AG04449 (cell line): ENCODE data around the gene PAIP1.
"Not testable (repeated sequence)": the region's sequence is repeated elsewhere in the genome, so short reads cannot be mapped to it uniquely, and the experiment has no call there.

Experiments used
- CTCF ChIA-PET: fragments of 350-600 bp; formaldehyde crosslinking; extraction: SDS; loops from one replicate; lab custom pipeline; 2021; ENCODE audit warnings: antibody characterized with exemption; lab: Yijun Ruan, JAX
- POLR2A ChIA-PET: fragments of 400-600, 350-600 bp; formaldehyde crosslinking; extraction: SDS; loops from one replicate; lab custom pipeline; 2020; ENCODE audit warnings: antibody characterized with exemption, inconsistent platforms; lab: Yijun Ruan, JAX
- DNase-seq: peaks from one replicate; pipeline ENCODE4 v3.0.0-alpha.2; 2010; ENCODE audit warnings: low read depth, low spot score
- H3K4me3 ChIP-seq: 2 replicates; pipeline ENCODE4 v1.5.1; 2011; ENCODE audit warnings: low read depth, mild to moderate bottlenecking, control low read depth, low read length
- CTCF ChIP-seq: IDR thresholded peaks from one replicate; pipeline ENCODE4 v1.5.1; 2011; ENCODE audit warnings: mild to moderate bottlenecking, moderate library complexity, low read length, control low read depth, inconsistent platforms; ENCODE audit not compliant: insufficient read depth; ENCODE audit errors: missing control alignments

Gene PAIP1

GRCh38 chr5:43514816-43515677, 41.8 kb downstream of the PAIP1 start, which contains the start of gene C5orf34:
TSS of gene C5orf34 (minus strand) at chr5:43515148. CDS start at chr5:43509339, 5,809 bp downstream.
- peak within 1 kb of the TSS; percentile 80 for H3K4me3 ChIP-seq
- no peak for TF ChIP-seq CTCF
- ChIA-PET CTCF (interaction anchor here (1.6 kb wide), 1 partner anchor 31 kb away, joined by 5 read pairs; the partner anchor contains the start of gene TMEM267), POLR2A (interaction anchor here (0.8 to 1.9 kb wide), 3 partner anchors 11 to 89 kb away, joined by 4 to 15 read pairs (median 5); partner anchors contain the start of gene TMEM267)
- peak; percentile 70 for DNase-seq

DNA sequence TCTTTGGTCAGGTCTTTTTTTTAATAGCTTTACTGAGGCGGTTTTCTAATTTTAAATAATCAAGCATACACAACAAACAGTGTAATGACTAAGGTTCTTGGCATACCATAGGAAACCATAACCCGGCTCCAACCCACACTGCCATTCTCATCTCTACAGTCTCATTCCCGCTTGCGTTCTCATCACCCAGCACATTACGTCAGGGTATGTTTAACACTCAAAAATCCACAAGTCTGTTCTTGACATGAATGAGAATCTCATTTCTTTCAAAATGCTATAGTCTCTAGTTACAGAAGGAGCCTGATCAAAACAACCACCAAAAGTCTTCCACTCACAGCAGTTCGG, 42.4 kb downstream of the PAIP1 start:
- ChIA-PET POLR2A (interaction anchor here (0.8 to 1.9 kb wide), 3 partner anchors 11 to 88 kb away, joined by 4 to 15 read pairs (median 5); partner anchors contain the start of gene TMEM267), CTCF (interaction anchor here (1.6 kb wide), 1 partner anchor 30 kb away, joined by 5 read pairs; the partner anchor contains the start of gene TMEM267)
- TF ChIP-seq CTCF = no peak
- peak; percentile 47 for DNase-seq
- peak overlapping the region; percentile 80 for H3K4me3 ChIP-seq

GRCh38 chr5:43514025-43514424, 42.9 kb downstream of the PAIP1 start:
- no peak for DNase-seq
- peak overlapping the region; percentile 80 for H3K4me3 ChIP-seq
- CTCF ChIA-PET = interaction anchor here (1.6 kb wide), 1 partner anchor 30 kb away, joined by 5 read pairs; the partner anchor contains the start of gene TMEM267
- TF ChIP-seq CTCF = no peak
- POLR2A ChIA-PET = interaction anchor here (1.9 kb wide), 1 partner anchor 30 kb away, joined by 15 read pairs; the partner anchor contains the start of gene TMEM267

DNA sequence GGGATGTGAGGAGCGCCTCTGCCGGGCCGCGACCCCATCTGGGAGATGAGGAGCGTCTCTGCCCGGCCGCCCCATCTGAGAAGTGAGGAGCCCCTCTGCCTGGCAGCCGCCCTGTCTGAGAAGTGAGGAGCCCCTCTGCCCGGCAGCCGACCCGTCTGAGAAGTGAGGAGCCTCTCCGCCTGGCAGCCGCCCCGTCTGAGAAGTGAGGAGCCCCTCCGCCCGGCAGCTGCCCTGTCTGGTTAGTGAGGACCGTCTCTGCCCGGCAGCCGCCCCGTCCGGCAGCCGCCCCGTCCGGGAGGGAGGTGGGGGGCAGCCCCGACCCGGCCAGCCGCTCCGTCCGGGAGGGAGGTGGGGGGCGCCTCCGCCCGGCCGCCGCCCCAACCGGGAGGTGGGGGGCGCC, 45.8 kb downstream of the PAIP1 start:
- H3K4me3 ChIP-seq, CTCF ChIA-PET, DNase-seq, POLR2A ChIA-PET: not testable (repeated sequence)

DNA sequence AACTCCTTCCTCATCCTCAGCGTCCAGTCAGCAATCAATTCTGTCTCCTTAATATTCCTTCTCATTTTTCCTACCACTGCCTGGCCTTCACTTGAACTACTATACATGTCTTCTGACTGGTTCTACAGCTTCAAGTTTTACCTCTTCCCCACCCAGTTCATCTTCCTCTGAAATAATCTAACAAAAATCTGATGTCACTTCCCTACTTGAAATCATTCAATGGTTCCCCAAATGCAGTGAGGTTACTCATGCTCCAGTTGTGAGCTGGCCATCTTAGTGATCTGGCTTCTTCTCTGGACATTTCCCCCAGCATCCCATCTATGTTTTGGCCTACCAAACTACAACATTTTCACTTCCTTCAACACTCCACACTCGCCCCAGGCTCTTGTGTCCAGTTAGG, 58.3 kb downstream of the PAIP1 start:
- TF ChIP-seq CTCF = no peak
- H3K4me3 ChIP-seq = no peak overlapping the region
- no peak for DNase-seq
- POLR2A ChIA-PET = no interaction called here
- CTCF ChIA-PET = interaction anchor here (1.3 to 3.9 kb wide), 2 partner anchors 10 to 14 kb away, joined by 3 to 27 read pairs; partner anchors contain the start of gene TMEM267

GRCh38 chr5:43497311-43498104, 59.4 kb downstream of the PAIP1 start:
- H3K4me3 ChIP-seq = no peak overlapping the region
- no peak for DNase-seq
- ChIA-PET CTCF (interaction anchor here (3.9 kb wide), 1 partner anchor 13 kb away, joined by 27 read pairs; the partner anchor contains the start of gene TMEM267), POLR2A (no interaction called here)
- TF ChIP-seq CTCF = no peak
